Measurements from ENCODE around the gene MAL. TPM values are rescaled to one million over a fixed set of nuclear protein-coding genes. Genes with fewer than 3 reads are reported as not detected.
A peak's percentile ranks its signal among the peaks of the same experiment; 100 is the strongest.

Gene MAL
- total RNA-seq, 1 experiment from 2014 or later, result not detected

GRCh38 chr2:95074663-95075439 lies 49.3 kb downstream of the MAL start:
- no peaks in the 10 kb centered on the region for H3K9me3 Mint-ChIP-seq (ENCODE audit: unreplicated experiment)
- no peak for TF ChIP-seq CTCF (IDR thresholded peaks at IDR 0.05; ENCODE audit: unreplicated experiment)
- H3K4me1 Mint-ChIP-seq (ENCODE audit: insufficient read depth, unreplicated experiment), result no peaks in the 10 kb centered on the region
- peaks cover 31% of the 10 kb centered on the region for H3K27me3 Mint-ChIP-seq (ENCODE audit: insufficient read depth, unreplicated experiment)
- H3K4me3 Mint-ChIP-seq (ENCODE audit: unreplicated experiment), result no peak overlapping the region
- H3K27ac Mint-ChIP-seq (ENCODE audit: low read depth, unreplicated experiment), result no peak overlapping the region
- BruUV-seq (replicated peaks), result no TSS peak
- CTCF ChIA-PET, result interaction anchor here (0.5 to 5.0 kb wide), 11 partner anchors 9 to 51 kb away, joined by 3 to 63 read pairs (median 8); no protein-coding TSS in a partner anchor
- DNase-seq (ENCODE audit: unreplicated experiment), result no peak
- intact Hi-C loops (cut with micrococcal nuclease), result no loop called here
- POLR2A ChIA-PET, result no interaction called here
- peaks cover 4% of the 10 kb centered on the region for H3K36me3 Mint-ChIP-seq (ENCODE audit: insufficient read depth, unreplicated experiment)

- TF ChIP-seq CTCF (IDR thresholded peaks at IDR 0.05; ENCODE audit: unreplicated experiment), result no peak
- Mint-ChIP-seq H3K36me3 (ENCODE audit: insufficient read depth, unreplicated experiment) (peaks cover 4% of the 10 kb centered on the region), H3K9me3 (ENCODE audit: unreplicated experiment) (no peaks in the 10 kb centered on the region), H3K4me1 (ENCODE audit: insufficient read depth, unreplicated experiment) (no peaks in the 10 kb centered on the region), H3K27ac (ENCODE audit: low read depth, unreplicated experiment) (no peak overlapping the region), H3K4me3 (ENCODE audit: unreplicated experiment) (no peak overlapping the region), H3K27me3 (ENCODE audit: insufficient read depth, unreplicated experiment) (peaks cover 31% of the 10 kb centered on the region)
- no TSS peak for BruUV-seq (replicated peaks)
- intact Hi-C loops (cut with micrococcal nuclease), result loop anchor here (1.0 to 2.0 kb wide), 2 partner anchors 53 to 131 kb away; partner anchors contain the start of gene ZNF892
- POLR2A ChIA-PET, result no interaction called here
- CTCF ChIA-PET, result interaction anchor here (0.6 to 5.0 kb wide), 13 partner anchors 9 to 119 kb away, joined by 3 to 63 read pairs (median 5); no protein-coding TSS in a partner anchor
- DNase-seq (ENCODE audit: unreplicated experiment), result no peak
Observed at GRCh38 chr2:95075440-95076132, 50.1 kb downstream of the MAL start.

- Mint-ChIP-seq H3K36me3 (ENCODE audit: insufficient read depth, unreplicated experiment) (peaks cover 4% of the 10 kb centered on the region), H3K4me3 (ENCODE audit: unreplicated experiment) (peak overlapping the region; percentile 53), H3K4me1 (ENCODE audit: insufficient read depth, unreplicated experiment) (no peaks in the 10 kb centered on the region), H3K27ac (ENCODE audit: low read depth, unreplicated experiment) (no peak overlapping the region), H3K27me3 (ENCODE audit: insufficient read depth, unreplicated experiment) (peaks cover 23% of the 10 kb centered on the region), H3K9me3 (ENCODE audit: unreplicated experiment) (no peaks in the 10 kb centered on the region)
- no TSS peak for BruUV-seq (replicated peaks)
- intact Hi-C loops (cut with micrococcal nuclease), result loop anchor here (1.0 to 2.0 kb wide), 2 partner anchors 55 to 130 kb away; partner anchors contain the start of gene ZNF892
- peak; percentile 71 for TF ChIP-seq CTCF (IDR thresholded peaks at IDR 0.05; ENCODE audit: unreplicated experiment)
- ChIA-PET POLR2A (interaction anchor here (1.2 kb wide), 1 partner anchor 55 kb away, joined by 4 read pairs; no protein-coding TSS in a partner anchor), CTCF (interaction anchor here (0.5 to 5.0 kb wide), 33 partner anchors 9 to 638 kb away, joined by 3 to 63 read pairs (median 4); no protein-coding TSS in a partner anchor)
- peak; percentile 75 for DNase-seq (ENCODE audit: unreplicated experiment)
Observed at GRCh38 chr2:95076705-95077529, 51.4 kb downstream of the MAL start.

Measured in MCF 10A (cell line).